Cardiac muscle cell (in vitro differentiated cells and primary cell): ENCODE measurements around the gene CDC42SE2. TPM values are rescaled to one million over a fixed set of nuclear protein-coding genes. Genes with fewer than 3 reads are reported as not detected.
A peak's percentile ranks its signal among the peaks of the same experiment; 100 is the strongest.

Experiments used
- DNase-seq, 2 donors: peaks; one replicate each; pipeline versions ENCODE4 v3.0.0 to v3.0.0-alpha.2; 2010 to 2017; ENCODE audit warnings: low read depth in 1 of 2, low spot score in 1 of 2
- H3K27ac ChIP-seq: fragments of 200-600 bp; sonication (generic); 2 replicates; pipeline ENCODE4 v1.5.1; 2016
- H3K27me3 ChIP-seq: fragments of 200-600 bp; sonication (generic); 2 replicates; pipeline ENCODE4 v1.6.0; 2016; ENCODE audit warnings: control low read depth
- H3K36me3 ChIP-seq: fragments of 200-600 bp; sonication (generic); 2 replicates; pipeline ENCODE4 v1.5.1; 2016; ENCODE audit warnings: control low read depth
- H3K4me1 ChIP-seq: fragments of 200-600 bp; sonication (generic); 2 replicates; pipeline ENCODE4 v1.8.1; 2017; ENCODE audit warnings: low read depth, mild to moderate bottlenecking, mixed run types
- H3K4me3 ChIP-seq: fragments of 200-600 bp; sonication (generic); 2 replicates; pipeline ENCODE4 v1.5.1; 2016; ENCODE audit warnings: mild to moderate bottlenecking
- H3K9me3 ChIP-seq: fragments of 200-600 bp; sonication (generic); 2 replicates; pipeline ENCODE4 v1.5.1; 2017; ENCODE audit warnings: low read depth, mild to moderate bottlenecking, control low read depth
- polyA plus RNA-seq: library from polyadenylated mRNA; unstranded; fragments of >200 nt; fragmentation: Nextera tagmentation; extraction: Ambion mirVana; gene quantifications from 2 replicates; pipeline ENCODE4 v1.2.1, GENCODE V29; 2016
- total RNA-seq: library from RNA; depleted of rRNA; stranded (reverse); fragments of >200 nt; gene quantifications from 2 replicates; pipeline ENCODE4 v1.2.3, GENCODE V29; 2016
- TF ChIP-seq, protein P1 (sequence below): IDR thresholded peaks from 2 replicates; pipeline ENCODE4 v1.5.1; 2012; ENCODE audit warnings: low read depth, mild to moderate bottlenecking, low read length

CDC42SE2 gene
- total and polyA plus RNA-seq, 2 experiments from 2014 or later = 15.2 to 24.1 TPM

DNA sequence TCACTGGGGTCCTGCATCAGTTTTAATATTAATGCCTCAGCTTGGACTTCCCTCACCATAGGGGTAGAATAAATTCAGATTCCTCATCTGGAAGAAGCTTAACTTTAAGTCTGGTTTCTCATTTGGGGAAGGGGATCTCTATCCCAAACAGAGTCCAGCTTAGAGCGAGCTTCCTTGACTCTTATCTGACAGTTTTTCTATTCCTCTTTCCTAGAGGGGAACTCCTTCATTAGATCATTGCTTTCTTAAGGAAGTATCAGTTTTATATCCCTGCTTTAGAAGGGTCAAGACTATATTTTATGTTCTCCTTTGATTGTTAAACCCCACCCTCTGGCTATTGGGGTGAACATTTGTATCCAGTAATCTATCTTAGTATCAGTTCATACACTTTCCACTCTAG is 24.2 kb upstream of the CDC42SE2 start:
- Histone ChIP-seq H3K4me1 (no peaks in the 10 kb centered on the region), H3K27me3 (no peaks in the 10 kb centered on the region), H3K36me3 (no peaks in the 10 kb centered on the region), H3K9me3 (no peaks in the 10 kb centered on the region), H3K27ac (no peak overlapping the region), H3K4me3 (no peak overlapping the region)
- DNase-seq = no peak
- TF ChIP-seq, protein P1, sequence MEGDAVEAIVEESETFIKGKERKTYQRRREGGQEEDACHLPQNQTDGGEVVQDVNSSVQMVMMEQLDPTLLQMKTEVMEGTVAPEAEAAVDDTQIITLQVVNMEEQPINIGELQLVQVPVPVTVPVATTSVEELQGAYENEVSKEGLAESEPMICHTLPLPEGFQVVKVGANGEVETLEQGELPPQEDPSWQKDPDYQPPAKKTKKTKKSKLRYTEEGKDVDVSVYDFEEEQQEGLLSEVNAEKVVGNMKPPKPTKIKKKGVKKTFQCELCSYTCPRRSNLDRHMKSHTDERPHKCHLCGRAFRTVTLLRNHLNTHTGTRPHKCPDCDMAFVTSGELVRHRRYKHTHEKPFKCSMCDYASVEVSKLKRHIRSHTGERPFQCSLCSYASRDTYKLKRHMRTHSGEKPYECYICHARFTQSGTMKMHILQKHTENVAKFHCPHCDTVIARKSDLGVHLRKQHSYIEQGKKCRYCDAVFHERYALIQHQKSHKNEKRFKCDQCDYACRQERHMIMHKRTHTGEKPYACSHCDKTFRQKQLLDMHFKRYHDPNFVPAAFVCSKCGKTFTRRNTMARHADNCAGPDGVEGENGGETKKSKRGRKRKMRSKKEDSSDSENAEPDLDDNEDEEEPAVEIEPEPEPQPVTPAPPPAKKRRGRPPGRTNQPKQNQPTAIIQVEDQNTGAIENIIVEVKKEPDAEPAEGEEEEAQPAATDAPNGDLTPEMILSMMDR = no peak

DNA sequence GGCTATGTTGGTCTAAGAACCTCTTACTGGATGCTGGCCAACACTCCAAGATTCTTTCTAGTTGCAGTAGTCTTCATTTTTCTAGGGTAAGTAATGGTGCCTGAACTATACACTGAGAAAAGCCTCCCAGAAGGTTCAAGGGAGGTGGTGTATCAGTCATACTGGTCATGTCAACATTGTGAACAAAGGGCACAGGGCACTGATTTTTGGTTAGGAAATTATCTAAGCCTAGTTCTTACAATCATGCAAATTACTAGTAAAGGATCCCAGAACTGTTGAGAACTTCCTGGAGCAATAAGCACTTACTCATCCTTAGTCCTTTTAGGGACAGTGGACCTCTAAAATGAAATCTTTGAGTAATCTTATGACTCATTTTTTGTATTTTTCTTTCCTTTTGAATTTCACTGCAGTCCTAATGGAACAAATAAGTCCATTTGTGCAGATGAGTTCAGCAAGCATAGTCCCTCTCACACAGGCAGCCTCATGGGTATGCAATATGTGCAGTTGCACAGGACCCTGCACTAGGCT is 21.1 kb upstream of the CDC42SE2 start:
- Histone ChIP-seq H3K27me3 (no peaks in the 10 kb centered on the region), H3K4me1 (no peaks in the 10 kb centered on the region), H3K36me3 (no peaks in the 10 kb centered on the region), H3K4me3 (no peak overlapping the region), H3K9me3 (no peaks in the 10 kb centered on the region), H3K27ac (no peak overlapping the region)
- TF ChIP-seq, protein P1 = no peak
- DNase-seq = peak in 1 of 2 donors; percentile 52

DNA sequence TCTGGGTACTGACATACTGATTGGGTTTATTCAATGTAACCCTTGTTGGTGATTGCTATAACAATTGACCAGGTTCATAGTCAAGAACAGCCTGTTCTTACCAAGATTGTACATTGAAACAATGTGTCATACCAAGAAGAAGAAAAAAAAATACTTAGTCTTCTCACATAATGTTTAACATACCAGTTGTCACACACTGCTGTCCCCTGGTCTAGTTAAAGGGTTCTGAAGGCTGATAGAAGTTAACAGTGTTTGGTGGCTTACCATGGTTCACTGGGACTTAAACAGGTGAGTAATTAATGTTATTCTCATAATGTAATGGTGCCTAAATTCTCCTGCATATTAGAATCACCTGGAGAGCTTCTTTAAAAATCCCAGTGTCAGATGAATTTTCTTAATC is 18.5 kb upstream of the CDC42SE2 start:
- Histone ChIP-seq H3K27ac (no peak overlapping the region), H3K9me3 (no peaks in the 10 kb centered on the region), H3K36me3 (no peaks in the 10 kb centered on the region), H3K27me3 (no peaks in the 10 kb centered on the region), H3K4me3 (no peak overlapping the region), H3K4me1 (no peaks in the 10 kb centered on the region)
- TF ChIP-seq, protein P1 = no peak
- DNase-seq = no peak

DNA sequence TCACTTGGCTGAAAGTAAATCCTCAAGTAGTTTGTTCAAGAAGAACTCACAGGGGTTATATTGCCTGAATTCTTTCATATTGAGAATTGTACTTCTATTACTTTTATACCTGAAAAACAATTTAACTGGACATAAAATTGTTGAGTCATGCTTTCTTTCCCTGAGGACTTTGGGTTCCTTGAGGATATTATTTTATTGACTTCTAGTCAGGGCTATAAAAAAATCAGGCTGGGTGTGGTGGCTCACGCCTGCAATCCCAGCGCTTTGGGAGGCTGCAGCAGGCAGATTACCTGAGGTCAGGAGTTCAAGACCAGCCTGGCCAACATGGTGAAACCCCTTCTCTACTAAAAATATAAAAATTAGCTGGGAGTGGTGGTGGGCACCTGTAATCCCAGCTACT is 17.9 kb upstream of the CDC42SE2 start:
- TF ChIP-seq, protein P1 = no peak
- DNase-seq = no peak
- Histone ChIP-seq H3K27me3 (no peaks in the 10 kb centered on the region), H3K4me3 (no peak overlapping the region), H3K4me1 (no peaks in the 10 kb centered on the region), H3K27ac (no peak overlapping the region), H3K36me3 (no peaks in the 10 kb centered on the region), H3K9me3 (no peaks in the 10 kb centered on the region)

DNA sequence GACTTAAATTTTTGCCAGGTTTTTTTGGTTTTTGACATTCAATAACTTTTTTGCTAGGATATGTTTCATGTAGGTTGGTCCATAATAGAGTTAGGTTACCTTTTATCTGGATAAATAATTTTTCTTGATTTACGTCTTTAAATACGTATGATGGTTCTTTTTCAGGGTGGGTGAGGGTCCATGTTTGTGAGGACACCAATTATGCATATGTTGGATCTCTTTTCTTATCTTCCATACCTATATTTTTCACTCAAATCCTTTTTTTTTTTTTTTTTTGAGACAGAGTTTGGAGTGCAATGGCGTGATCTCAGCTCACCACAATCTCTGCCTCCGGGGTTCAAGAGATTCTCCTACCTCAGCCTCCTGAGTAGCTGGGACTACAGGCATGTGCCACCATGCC is 17.3 kb upstream of the CDC42SE2 start:
- Histone ChIP-seq H3K36me3 (no peaks in the 10 kb centered on the region), H3K9me3 (no peaks in the 10 kb centered on the region), H3K4me1 (no peaks in the 10 kb centered on the region), H3K27me3 (no peaks in the 10 kb centered on the region), H3K4me3 (no peak overlapping the region), H3K27ac (no peak overlapping the region)
- TF ChIP-seq, protein P1 = no peak
- no peak for DNase-seq
